Endothelial cell of umbilical vein (primary cell): ENCODE measurements around the gene LENG9.
"Not testable (repeated sequence)": the region's sequence is repeated elsewhere in the genome, so short reads cannot be mapped to it uniquely, and the experiment has no call there.

ENCODE experiments used
- EZH2 ChIP-seq: IDR thresholded peaks from 2 replicates; pipeline ENCODE4 v1.6.1; 2012; ENCODE audit warnings: borderline replicate concordance, low read depth, mild to moderate bottlenecking, moderate library complexity, low read length, inconsistent platforms; ENCODE audit not compliant: severe bottlenecking
- MYC ChIP-seq: IDR thresholded peaks from one replicate; pipeline ENCODE4 v1.6.1; 2011; ENCODE audit warnings: mild to moderate bottlenecking, low read depth, low read length
- POLR2A ChIP-seq: IDR thresholded peaks from 2 replicates; pipeline ENCODE4 v1.6.1; 2012; ENCODE audit warnings: low read depth, mild to moderate bottlenecking, control low read depth, low read length
- POLR2AphosphoS5 ChIP-seq: IDR thresholded peaks from 2 replicates; pipeline ENCODE4 v1.6.1; 2012; ENCODE audit warnings: low read depth, mild to moderate bottlenecking, control low read depth, low read length, moderate library complexity; ENCODE audit not compliant: insufficient read depth
- TF ChIP-seq, protein P1 (sequence below), 2 donors: IDR thresholded peaks; 1 replicate in 1 of 2; 2 replicates in 1 of 2; pipeline ENCODE4 v1.5.1; 2011; ENCODE audit warnings: low read length in 2 of 2, mild to moderate bottlenecking in 2 of 2, moderate library complexity in 2 of 2, control low read depth in 1 of 2, inconsistent platforms in 1 of 2, low read depth in 1 of 2; ENCODE audit not compliant: insufficient read depth in 1 of 2; ENCODE audit errors: extremely low read depth in 1 of 2

DNA sequence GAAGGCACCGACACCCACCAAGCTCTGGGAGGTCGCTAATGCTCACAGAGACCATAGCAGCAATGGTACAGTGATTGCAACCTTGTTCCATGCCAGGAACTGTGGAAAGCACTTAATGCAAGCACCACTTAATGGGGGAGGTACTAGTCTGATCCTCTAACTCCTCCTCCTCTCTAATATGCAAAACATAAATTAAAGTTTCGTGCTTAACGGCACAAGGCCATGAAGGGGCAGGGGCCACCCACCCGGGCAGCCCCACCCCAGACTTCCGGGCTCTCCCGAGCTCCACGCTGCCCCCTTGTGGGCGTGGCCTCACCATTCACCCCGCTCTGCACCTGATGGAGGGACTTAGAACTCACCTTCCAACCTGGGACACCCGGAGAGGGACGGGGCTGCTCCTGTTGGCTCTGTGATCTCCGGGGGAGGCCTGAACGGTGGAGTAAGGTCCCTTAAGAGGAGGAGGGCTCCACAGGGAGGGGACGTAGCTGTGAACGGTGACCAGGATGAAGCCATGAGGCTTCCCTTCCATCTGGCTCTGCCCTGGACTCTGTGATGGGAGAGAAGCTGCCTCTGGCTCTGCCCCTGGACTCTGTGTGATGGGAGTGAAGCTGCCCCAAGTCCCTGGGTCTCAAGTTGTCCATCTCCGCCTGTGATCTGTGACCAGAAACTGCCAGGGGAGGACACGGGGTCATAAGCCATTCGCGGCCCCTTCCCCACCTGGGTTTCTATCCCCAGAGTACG, 45.8 kb upstream of the LENG9 start:
- not testable (repeated sequence) for TF ChIP-seq POLR2AphosphoS5, MYC, EZH2, POLR2A
- TF ChIP-seq, protein P1, sequence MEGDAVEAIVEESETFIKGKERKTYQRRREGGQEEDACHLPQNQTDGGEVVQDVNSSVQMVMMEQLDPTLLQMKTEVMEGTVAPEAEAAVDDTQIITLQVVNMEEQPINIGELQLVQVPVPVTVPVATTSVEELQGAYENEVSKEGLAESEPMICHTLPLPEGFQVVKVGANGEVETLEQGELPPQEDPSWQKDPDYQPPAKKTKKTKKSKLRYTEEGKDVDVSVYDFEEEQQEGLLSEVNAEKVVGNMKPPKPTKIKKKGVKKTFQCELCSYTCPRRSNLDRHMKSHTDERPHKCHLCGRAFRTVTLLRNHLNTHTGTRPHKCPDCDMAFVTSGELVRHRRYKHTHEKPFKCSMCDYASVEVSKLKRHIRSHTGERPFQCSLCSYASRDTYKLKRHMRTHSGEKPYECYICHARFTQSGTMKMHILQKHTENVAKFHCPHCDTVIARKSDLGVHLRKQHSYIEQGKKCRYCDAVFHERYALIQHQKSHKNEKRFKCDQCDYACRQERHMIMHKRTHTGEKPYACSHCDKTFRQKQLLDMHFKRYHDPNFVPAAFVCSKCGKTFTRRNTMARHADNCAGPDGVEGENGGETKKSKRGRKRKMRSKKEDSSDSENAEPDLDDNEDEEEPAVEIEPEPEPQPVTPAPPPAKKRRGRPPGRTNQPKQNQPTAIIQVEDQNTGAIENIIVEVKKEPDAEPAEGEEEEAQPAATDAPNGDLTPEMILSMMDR (IDR thresholded peaks at IDR 0.05; ENCODE audit: extremely low read depth in 1 of 2, insufficient read depth in 1 of 2, low read depth in 1 of 2, low read length in 2 of 2) = not testable (repeated sequence)
